HCT116 (cell line): ENCODE results near the gene FOXJ2.
"Not testable (repeated sequence)": the region's sequence is repeated elsewhere in the genome, so short reads cannot be mapped to it uniquely, and the experiment has no call there.

ENCODE experiments used
- CEBPB ChIP-seq: IDR thresholded peaks from 2 replicates; pipeline ENCODE4 v1.6.1; 2012; ENCODE audit warnings: low read depth
- EZH2 ChIP-seq: fragments of 200-600 bp; sonication (generic); IDR thresholded peaks from 2 replicates; pipeline ENCODE4 v1.6.1; 2017; ENCODE audit warnings: antibody characterized with exemption, mixed run types
- POLR2A ChIP-seq: IDR thresholded peaks from 2 replicates; pipeline ENCODE4 v1.7.0; 2011; ENCODE audit warnings: borderline replicate concordance; ENCODE audit not compliant: insufficient read depth, insufficient read length; ENCODE audit errors: extremely low read depth
- POLR2AphosphoS5 ChIP-seq: IDR thresholded peaks from 2 replicates; pipeline ENCODE4 v1.6.1; 2011; ENCODE audit warnings: mild to moderate bottlenecking, low read depth, low read length, moderate library complexity
- RAD21 ChIP-seq: IDR thresholded peaks from 2 replicates; pipeline ENCODE4 v1.6.1; 2012; ENCODE audit warnings: low read depth, mild to moderate bottlenecking
- YY1 ChIP-seq: IDR thresholded peaks from 2 replicates; pipeline ENCODE4 v1.6.1; 2011; ENCODE audit warnings: low read length, low read depth, moderate library complexity, mild to moderate bottlenecking; ENCODE audit not compliant: insufficient replicate concordance; ENCODE audit errors: extremely low read depth
- ZNF274 ChIP-seq: fragments of 200-500 bp; sonication (Bioruptor generic); IDR thresholded peaks from 2 replicates; pipeline ENCODE4 v1.6.1; 2014; ENCODE audit warnings: mild to moderate bottlenecking, low read depth, low read length, inconsistent platforms
- TF ChIP-seq, protein P1 (sequence below): IDR thresholded peaks from 2 replicates; pipeline ENCODE4 v1.6.1; 2012
- TF ChIP-seq, protein P2 (sequence below), 3 experiments: fragments of 200-600 bp in 1 of 3; sonication (generic) in 1 of 3; IDR thresholded peaks in 2 of 3; conservative IDR thresholded peaks in 1 of 3; 2 replicates each; pipeline ENCODE4 v1.5.1; 2012 to 2017; ENCODE audit warnings: low read depth in 2 of 3, low read length in 2 of 3, antibody characterized with exemption in 1 of 3, borderline replicate concordance in 1 of 3, control low read depth in 1 of 3, mild to moderate bottlenecking in 1 of 3, mixed read lengths in 1 of 3, mixed run types in 1 of 3, moderate library complexity in 1 of 3; ENCODE audit not compliant: insufficient read depth in 1 of 3
- TF ChIP-seq, protein P3 (sequence below): IDR thresholded peaks from 2 replicates; pipeline ENCODE4 v1.6.1; 2012; ENCODE audit warnings: low read depth
- TF ChIP-seq, protein P4 (sequence below): IDR thresholded peaks from 2 replicates; pipeline ENCODE4 v1.6.1; 2012
- TF ChIP-seq, protein P5 (sequence below): IDR thresholded peaks from 2 replicates; pipeline ENCODE4 v1.6.1; 2011; ENCODE audit warnings: mild to moderate bottlenecking, low read length, moderate library complexity; ENCODE audit not compliant: insufficient replicate concordance; ENCODE audit errors: extremely low read depth

DNA sequence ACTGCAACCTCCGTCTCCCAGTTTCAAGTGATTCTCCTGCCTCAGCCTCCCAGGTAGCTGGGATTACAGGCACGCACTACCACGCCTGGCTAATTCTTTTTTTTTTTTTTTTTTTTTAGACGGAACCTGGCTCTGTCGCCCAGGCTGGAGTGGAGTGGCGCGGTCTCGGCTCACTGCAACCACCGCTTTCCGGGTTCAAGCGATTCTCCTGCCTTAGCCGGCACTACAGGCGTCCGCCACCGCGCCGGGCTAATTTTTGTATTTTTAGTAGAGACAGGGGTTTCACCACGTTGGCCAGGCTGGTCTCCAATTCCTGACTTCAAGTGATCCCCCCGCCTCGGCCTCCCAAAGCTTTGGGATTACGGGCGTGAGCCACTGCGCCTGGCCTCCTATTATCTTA is 1.5 kb upstream of the FOXJ2 start:
- TF ChIP-seq, protein P1, sequence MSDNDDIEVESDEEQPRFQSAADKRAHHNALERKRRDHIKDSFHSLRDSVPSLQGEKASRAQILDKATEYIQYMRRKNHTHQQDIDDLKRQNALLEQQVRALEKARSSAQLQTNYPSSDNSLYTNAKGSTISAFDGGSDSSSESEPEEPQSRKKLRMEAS: not testable (repeated sequence)
- not testable (repeated sequence) for TF ChIP-seq POLR2AphosphoS5, YY1, EZH2, ZNF274, POLR2A, CEBPB, RAD21
- TF ChIP-seq, protein P2, sequence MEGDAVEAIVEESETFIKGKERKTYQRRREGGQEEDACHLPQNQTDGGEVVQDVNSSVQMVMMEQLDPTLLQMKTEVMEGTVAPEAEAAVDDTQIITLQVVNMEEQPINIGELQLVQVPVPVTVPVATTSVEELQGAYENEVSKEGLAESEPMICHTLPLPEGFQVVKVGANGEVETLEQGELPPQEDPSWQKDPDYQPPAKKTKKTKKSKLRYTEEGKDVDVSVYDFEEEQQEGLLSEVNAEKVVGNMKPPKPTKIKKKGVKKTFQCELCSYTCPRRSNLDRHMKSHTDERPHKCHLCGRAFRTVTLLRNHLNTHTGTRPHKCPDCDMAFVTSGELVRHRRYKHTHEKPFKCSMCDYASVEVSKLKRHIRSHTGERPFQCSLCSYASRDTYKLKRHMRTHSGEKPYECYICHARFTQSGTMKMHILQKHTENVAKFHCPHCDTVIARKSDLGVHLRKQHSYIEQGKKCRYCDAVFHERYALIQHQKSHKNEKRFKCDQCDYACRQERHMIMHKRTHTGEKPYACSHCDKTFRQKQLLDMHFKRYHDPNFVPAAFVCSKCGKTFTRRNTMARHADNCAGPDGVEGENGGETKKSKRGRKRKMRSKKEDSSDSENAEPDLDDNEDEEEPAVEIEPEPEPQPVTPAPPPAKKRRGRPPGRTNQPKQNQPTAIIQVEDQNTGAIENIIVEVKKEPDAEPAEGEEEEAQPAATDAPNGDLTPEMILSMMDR (IDR thresholded peaks at IDR 0.05 in 2 of 3, conservative IDR thresholded peaks at IDR 0.05 in 1 of 3; ENCODE audit: borderline replicate concordance in 1 of 3, insufficient read depth in 1 of 3, low read depth in 2 of 3, low read length in 2 of 3): not testable (repeated sequence)
- TF ChIP-seq, protein P3, sequence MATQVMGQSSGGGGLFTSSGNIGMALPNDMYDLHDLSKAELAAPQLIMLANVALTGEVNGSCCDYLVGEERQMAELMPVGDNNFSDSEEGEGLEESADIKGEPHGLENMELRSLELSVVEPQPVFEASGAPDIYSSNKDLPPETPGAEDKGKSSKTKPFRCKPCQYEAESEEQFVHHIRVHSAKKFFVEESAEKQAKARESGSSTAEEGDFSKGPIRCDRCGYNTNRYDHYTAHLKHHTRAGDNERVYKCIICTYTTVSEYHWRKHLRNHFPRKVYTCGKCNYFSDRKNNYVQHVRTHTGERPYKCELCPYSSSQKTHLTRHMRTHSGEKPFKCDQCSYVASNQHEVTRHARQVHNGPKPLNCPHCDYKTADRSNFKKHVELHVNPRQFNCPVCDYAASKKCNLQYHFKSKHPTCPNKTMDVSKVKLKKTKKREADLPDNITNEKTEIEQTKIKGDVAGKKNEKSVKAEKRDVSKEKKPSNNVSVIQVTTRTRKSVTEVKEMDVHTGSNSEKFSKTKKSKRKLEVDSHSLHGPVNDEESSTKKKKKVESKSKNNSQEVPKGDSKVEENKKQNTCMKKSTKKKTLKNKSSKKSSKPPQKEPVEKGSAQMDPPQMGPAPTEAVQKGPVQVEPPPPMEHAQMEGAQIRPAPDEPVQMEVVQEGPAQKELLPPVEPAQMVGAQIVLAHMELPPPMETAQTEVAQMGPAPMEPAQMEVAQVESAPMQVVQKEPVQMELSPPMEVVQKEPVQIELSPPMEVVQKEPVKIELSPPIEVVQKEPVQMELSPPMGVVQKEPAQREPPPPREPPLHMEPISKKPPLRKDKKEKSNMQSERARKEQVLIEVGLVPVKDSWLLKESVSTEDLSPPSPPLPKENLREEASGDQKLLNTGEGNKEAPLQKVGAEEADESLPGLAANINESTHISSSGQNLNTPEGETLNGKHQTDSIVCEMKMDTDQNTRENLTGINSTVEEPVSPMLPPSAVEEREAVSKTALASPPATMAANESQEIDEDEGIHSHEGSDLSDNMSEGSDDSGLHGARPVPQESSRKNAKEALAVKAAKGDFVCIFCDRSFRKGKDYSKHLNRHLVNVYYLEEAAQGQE: not testable (repeated sequence)
- TF ChIP-seq, protein P4, sequence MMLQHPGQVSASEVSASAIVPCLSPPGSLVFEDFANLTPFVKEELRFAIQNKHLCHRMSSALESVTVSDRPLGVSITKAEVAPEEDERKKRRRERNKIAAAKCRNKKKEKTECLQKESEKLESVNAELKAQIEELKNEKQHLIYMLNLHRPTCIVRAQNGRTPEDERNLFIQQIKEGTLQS: not testable (repeated sequence)
- TF ChIP-seq, protein P5, sequence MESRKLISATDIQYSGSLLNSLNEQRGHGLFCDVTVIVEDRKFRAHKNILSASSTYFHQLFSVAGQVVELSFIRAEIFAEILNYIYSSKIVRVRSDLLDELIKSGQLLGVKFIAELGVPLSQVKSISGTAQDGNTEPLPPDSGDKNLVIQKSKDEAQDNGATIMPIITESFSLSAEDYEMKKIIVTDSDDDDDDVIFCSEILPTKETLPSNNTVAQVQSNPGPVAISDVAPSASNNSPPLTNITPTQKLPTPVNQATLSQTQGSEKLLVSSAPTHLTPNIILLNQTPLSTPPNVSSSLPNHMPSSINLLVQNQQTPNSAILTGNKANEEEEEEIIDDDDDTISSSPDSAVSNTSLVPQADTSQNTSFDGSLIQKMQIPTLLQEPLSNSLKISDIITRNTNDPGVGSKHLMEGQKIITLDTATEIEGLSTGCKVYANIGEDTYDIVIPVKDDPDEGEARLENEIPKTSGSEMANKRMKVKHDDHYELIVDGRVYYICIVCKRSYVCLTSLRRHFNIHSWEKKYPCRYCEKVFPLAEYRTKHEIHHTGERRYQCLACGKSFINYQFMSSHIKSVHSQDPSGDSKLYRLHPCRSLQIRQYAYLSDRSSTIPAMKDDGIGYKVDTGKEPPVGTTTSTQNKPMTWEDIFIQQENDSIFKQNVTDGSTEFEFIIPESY: not testable (repeated sequence)
